Cardiac septum (tissue), 1 donor: ENCODE data around the gene TCP1. TPM values are rescaled to one million over a fixed set of nuclear protein-coding genes. Genes with fewer than 3 reads are reported as not detected.
A peak's percentile ranks its signal among the peaks of the same experiment; 100 is the strongest.
"Not testable (repeated sequence)": the region's sequence is repeated elsewhere in the genome, so short reads cannot be mapped to it uniquely, and the experiment has no call there.

Source experiments
- DNase-seq: peaks from one replicate; pipeline ENCODE4 v3.0.0-alpha.2; 2020; ENCODE audit warnings: low spot score
- intact Hi-C: fragments of 100-400 bp; cut with DNase I; formaldehyde crosslinking; loops from one replicate; pipeline ENCODE4 v1.14.0; 2022
- total RNA-seq: library from RNA; stranded (reverse); fragmentation: NEBNext Ultra II Directional; extraction: Animal tissue kit (Norgen Biotek cat#: 25700); gene quantifications from one replicate; pipeline ENCODE4 v1.2.1, GENCODE V29; 2021
- donor health status: DM: no; HTN: no; CAD: no.

TCP1 gene
- total RNA-seq, 1 donor from 2014 or later: 130 TPM

DNA sequence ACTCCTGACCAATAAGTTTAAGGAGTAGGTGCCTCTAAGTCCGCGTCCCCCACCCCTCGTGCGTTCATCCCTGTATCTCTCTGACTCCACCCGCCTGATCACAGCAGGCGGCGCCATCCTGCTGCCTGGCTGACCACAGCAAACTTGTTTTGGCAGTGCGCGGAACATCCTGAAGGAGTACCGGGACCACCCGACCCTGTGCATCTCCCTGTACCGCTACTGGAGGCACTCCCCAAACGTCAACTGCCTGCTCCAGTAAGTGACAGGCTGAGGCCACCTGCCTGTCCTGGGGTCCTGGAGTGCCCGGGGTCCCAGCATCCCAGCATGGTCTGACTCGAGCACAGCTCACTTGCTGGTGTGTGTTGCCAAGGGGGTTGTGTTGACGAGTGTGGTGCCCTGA lies 29.7 kb upstream of the TCP1 start:
- no peak for DNase-seq
- intact Hi-C loops: no loop called here

DNA sequence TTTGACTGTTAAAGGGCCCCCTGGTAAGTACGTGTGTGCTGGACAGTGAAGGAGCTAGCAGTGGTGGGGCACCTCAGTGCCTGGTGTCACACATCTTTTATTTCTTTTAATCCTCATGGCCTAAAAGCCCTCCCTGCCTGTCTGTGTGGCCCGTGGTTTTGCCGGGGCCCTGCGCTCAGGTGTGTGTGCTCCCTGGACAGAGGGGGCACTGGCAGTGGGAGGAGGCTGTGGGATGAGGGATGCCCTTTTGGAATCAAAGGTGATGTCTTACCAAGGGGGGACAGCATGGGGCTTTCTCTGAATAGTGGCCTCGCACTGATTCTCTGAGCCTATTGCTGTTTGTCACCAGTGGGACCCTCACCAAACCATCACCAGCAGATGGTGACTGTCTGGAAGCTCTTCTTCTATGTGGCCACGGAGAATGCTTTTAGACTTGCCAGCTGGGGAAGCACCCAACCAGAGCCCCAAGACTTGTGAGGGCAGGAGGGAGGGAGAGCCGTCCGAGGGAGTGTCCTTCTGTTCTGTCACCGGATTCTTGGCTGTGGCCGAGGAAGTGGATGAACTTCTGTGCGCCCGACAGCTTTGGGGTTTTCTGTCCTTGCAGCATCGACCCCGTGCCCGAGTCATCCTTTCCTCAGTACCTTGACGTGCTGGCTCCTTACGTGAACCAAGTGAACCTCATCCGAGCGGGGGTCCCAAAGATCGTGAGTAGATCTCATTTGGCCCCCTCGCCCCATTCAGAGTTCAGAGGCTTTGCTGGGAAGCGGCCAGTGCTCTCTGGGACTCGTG lies 28.7 kb upstream of the TCP1 start:
- no peak for DNase-seq
- intact Hi-C loops: no loop called here

DNA sequence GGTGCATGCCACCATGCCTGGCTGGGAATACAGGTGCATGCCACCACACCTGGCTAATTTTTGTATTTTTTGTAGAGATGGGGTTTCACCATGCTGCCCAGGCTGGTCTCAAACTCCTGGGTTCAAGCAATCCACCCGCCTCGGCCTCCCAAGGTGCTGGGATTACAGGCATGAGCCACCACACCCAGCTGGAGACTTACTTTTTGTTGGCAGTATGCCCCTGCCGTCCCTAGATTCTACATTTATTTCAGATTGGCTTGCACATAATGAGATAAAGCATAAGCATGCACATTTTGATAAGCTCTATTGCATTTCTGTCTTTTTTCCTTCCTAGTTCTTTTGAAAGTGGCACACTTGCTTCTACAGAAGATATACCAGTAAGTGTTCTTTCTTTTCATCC lies 27.4 kb upstream of the TCP1 start:
- intact Hi-C loops: not testable (repeated sequence)

DNA sequence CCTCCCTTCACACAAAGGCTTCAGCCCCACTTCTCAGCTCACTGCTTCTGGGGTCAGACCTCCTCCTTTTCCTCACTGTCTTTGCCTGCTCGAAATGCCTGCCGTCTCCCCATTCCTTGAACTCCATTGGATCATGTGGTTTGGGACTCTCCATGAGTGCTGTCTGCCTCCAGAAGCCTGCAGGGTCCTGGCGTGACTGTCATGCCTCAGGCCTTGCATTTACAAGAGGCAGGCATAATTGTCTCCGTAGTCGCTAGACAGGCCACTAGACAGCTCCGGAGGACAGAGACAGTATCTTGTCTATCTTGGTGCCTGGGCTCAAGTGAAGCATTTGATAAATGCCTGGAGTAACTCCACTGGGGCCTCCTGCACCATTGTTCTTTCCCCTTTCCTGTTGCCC lies 26.0 kb upstream of the TCP1 start:
- intact Hi-C loops: no loop called here
- no peak for DNase-seq

More for the DNA sequence above, 27.4 kb upstream of the TCP1 start:
- DNase-seq: not testable (repeated sequence)

DNA sequence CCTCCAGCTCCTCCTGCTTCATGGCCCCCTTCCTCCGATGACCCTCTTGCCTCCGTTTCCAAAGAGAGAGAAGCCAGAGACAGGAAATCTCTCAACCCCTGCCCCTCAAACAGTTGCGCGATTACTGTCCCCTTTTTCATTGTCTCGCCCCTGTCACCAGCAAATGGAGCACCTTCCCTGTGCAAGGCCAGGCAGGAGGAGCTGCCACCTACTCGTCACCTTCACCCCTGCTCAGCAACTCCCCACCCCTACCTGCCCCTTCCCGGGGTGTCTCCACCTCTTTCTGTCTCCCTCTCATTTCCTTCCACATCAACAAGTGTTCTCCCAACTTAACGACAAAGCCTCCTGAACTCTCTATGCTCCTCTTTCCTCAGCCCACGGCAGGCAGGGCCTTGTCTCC lies 24.4 kb upstream of the TCP1 start:
- intact Hi-C loops: no loop called here
- no peak for DNase-seq

DNA sequence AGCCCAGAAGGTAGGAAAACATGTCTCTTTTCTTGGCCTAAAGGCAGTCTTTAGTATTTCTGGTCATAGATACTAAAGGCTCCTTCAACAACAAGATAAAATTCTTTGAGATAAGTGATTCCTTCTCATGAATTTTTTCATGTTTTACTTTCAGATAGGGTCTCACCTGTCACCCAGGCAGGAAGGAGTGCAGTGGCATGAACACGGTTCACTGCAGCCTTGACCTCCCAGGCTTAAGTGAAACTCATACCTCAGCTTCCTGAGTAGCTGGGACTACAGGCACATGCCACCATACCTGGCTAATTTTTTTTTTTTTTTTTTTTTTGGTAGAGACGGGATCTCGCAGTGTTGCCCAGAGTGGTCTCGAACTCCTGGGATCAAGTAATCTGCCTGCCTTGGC lies 19.7 kb upstream of the TCP1 start:
- intact Hi-C loops: no loop called here
- no peak for DNase-seq

DNA sequence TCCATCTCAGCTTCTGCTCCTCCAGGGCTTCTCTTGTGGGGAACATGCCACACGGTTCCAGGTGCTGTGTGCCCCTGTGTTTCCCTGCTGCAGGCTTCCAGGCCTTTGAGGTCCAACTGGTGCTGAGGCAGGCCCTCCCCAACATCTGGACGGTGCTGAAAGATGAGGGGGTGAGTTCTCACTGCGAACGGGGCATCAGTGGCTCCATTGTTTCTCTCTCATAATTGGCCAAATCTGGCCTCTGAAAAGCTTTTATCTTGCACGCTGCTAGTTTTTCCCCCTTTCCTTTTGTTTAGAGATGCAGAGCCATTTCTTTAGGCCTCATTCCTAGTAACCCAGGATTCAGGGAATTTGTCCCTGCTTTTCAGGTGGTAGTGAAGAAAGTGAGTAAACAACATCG lies 19.2 kb upstream of the TCP1 start:
- no peak for DNase-seq
- intact Hi-C loops: no loop called here

DNA sequence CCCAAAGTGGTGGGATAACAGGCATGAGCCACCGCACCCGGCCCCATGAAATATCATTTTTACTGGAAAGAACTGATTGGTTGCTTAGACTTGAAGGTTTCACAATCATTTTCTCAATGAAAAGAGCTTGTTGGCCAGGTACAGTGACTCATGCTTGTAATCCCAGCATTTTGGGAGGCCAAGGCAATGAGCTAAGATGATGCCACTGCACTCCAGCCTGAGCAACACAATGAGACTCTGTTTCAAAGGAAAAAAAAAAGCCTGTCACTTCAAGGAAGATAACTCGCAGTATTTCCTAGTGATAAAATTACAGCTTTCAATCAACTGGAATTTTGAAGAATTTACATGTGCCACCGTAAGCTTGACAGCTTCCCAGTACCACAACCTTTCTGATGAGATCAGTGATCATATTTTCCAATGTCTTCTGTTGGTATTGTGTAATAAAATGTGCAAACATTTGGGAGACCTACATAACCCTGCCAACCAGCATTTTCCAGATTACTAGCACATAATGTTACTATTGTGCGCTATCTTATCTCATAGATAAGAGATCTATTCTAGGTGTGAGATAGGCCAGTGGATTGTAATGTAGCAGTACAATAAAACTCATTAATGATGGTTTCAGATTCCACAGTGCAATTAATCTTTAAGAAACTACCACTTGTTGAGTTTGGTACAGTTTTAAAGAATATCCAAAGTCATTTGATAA lies 17.9 kb upstream of the TCP1 start:
- no peak for DNase-seq
- intact Hi-C loops: no loop called here

DNA sequence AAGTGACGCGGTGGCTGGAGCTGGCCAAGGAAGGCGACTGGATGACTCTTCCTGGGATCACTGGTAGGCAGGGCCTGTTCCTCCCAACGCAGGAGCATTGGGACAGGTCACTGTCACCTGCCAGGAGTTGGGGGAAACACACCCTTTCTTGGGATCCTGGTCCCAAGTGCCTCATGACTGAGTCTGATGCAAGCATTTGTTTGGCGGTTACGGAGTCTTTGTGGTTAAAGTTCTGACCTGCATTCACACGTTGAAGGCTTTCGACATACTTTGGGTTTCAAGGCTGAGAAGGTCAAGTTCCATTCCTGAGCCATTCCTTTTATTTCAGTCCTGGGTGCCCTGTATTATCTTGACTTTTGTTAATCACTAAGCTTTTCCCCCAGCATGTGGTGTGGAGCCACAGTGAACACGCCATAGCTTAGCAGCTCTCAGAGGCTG lies 16.6 kb upstream of the TCP1 start:
- intact Hi-C loops: no loop called here
- DNase-seq: no peak

DNA sequence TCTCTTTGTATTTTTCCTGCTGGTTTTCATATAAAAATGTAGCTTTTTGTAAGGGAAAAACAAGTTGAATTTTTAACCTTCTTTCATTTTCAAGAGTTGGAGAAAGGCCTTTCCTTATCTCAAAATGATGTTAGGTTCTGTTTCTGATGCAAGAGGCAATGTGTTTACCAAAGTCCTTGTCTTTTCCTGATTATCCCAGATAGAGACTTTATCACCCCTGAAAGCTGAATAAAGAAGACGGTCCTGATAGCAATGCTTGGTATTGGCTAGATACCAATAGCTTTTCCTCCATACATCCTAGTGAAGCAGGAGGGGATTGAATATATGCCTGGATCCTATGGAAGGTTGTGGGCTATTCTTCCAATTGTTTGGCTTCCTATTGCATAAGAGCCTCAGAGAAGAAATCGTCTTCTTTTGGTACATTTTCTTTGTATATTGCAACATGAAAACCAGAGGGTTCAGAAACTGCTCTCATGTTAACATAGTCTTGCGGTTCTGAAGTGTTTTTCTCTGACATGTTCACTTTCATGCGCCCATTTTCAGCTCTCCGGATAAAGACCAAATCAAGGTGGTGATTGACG lies 16.1 kb upstream of the TCP1 start:
- no peak for DNase-seq
- intact Hi-C loops: no loop called here

DNA sequence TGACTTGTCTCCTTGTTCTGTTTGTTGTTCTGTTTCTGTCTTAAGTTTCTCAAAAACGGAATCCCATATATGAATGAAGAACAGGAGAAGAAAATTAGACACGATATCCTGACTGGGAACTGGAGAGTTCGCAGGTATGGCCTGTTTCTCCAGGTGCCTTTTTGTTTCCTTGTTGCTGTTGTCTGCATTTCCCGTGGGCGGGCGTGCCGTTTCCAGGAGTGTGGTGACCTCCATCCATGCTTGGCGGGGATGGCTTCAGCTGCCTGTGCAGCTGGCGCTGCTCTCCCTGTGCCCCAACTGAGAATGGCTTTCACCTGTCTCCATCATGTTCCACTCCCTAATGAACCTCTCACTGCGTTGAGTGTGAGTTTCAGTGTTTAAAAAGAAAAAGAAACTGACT lies 15.1 kb upstream of the TCP1 start:
- intact Hi-C loops: no loop called here

DNA sequence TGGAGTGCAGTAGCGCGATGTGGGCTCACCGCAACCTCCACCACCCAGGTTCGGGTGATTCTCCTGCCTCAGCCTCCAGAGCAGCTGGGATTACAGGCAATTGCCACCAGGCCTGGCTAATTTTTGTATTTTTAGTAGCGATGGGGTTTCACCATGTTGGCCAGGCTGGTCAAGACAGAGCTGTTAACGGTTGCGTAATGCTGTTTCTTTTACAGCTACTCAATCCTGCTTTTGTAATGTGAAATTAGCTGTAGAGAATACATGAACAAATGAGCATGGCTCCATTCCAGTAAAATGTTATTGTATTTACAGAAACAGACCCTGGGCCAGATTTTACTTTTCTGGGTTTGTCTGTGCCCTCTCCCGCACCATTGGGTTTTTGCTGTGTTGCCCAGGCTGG lies 12.5 kb upstream of the TCP1 start:
- no peak for DNase-seq
- intact Hi-C loops: no loop called here

More for the DNA sequence above, 15.1 kb upstream of the TCP1 start:
- DNase-seq: no peak

DNA sequence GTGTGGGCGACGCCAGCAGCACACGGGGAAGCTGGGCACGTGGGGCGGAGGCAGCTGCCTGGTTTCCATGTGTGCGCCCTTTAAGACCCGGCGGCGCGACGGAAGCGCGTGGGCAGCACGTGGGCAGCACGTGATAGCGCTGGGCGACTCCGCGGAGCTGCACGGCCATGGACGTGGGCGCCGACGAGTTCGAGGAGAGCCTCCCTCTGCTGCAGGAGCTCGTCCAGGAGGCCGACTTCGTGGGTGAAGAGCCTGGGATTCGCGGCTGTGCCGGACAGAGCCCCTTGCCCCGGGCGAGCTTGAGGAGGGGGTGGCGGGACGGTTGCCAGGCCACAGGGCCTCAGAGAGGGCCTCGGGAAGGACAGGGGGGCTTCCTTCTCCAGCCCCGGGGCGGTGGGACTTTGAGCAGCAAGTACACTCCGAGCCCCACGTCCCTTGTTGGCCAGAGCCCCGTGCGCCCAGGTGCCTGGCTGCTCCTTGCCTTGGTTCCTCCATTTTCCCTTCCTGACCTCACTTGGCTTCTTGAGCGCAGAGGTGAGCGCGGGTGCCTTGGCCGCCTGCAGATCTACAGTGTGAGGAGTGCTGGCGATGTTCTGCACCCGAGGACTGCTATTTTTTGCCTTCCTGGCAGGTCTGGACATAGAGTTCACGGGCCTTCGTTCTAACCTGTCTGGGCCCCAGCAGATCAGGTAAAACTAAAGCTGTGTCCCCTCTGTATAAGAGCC lies 10.9 kb upstream of the TCP1 start, which contains the start of gene PNLDC1:
Gene PNLDC1, plus strand, starts transcription at position 136 of the 725 bp plus-strand sequence. Its CDS starts 32 bp downstream, at position 168.
- intact Hi-C loops: no loop called here
- no peak for DNase-seq

DNA sequence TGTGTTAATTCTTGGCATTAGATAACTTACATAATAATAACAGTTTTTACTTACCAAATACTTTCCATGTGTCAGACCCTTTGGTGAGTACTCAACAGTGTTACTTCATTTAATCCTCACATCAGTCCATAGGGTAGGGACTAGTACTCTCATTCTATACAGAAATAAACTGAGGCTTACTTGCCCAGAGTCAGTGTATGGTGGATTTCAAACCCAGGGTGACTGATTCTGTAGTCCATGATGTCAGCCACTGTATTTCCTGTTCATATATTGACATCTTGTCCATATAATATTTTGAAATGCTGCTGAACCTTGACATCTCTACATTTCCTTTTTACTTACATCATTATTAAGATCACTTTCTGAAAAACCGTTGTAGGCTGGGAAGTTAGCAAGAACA lies 8.2 kb upstream of the TCP1 start:
- intact Hi-C loops: no loop called here
- no peak for DNase-seq

DNA sequence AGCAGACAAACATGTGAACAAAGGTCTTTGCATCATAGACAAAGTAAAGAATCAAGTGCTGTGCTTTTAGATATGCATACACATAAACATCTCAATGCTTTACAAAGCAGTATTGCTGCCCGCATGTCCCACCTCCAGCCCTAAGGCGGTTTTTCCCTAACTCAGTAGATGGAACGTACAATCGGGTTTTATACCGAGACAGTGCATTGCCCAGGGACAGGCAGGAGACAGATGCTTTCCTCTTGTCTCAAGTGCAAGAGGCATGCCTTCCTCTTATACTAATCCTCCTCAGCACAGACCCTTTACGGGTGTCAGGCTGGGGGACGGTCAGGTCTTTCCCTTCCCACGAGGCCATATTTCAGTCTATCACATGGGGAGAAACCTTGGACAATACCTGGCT lies 5.6 kb upstream of the TCP1 start:
- intact Hi-C loops, DNase-seq: not testable (repeated sequence)

DNA sequence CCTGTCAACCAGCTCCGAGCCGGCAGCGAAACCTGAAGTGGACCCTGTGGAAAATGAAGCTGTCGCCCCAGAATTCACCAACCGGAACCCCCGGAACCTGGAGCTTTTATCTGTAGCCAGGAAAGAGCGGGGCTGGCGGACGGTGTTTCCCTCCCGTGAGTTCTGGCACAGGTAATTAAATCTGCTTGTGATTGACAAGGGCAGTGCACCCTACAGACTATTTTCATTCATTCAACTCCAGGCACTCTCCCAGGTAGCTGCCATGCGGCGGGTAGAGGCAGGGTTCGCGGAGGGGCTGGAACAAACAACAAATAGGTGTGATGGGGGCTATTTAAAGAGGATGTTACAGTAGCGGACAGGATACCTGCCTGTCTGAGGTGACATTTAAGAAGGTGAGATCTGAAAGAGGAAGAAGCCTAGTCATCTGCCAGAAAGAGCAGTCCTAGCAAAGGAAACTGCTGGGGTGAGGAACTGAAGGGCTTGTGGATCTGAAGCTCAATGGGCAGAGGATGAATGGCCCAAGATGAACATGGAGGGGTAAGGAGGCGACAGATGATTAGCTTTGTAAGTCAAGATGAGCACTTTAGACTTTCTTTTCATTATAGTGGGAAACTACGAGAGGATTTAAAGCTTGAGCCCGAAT lies 1.7 kb upstream of the TCP1 start:
- intact Hi-C loops: no loop called here

DNA sequence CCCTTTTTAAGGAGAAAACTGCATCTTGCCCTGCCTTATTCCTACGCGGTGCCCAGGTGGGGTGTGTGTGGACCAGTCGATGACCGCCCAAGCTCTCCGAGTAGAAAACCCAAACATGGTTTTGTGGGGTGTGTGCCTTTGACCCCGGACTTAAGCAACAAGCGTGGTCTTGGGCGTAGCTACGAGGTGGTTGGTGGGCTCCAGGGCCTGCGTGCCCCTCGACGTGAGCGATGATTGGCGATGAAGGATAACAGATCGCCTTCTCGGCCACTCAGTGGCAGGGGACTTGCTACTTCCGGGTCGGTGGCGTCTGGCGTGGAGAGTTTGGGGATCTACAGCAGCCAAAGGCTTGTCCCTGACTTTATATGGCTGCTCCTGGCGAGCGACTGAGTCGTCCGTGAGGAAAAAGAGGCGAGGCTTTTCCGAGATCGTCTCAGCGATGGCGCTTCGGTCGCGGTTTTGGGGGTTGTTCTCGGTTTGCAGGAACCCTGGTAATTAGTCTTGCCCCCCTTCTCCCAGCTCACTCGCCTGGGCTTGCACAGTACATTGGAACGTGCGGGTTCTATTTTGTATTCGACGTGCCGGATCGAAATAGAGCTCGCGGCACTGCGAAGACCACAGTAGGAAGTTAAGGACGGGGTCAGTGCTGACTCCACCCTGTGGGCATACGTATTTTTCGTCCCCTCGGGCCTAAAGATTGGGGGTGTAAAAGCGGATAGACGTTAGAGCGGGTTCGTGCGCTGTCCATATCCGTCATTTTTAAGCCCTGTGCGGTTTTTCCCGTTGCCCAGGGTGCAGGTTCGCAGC lies 950 bp upstream of the TCP1 start, which contains the start of gene MRPL18:
Gene MRPL18, plus strand, starts transcription at position 319 of the 807 bp plus-strand sequence. Its CDS starts 121 bp downstream, at position 440.
- intact Hi-C loops: no loop called here
- peak; percentile 96 for DNase-seq

More for the DNA sequence above, 1.7 kb upstream of the TCP1 start:
- DNase-seq: no peak

DNA sequence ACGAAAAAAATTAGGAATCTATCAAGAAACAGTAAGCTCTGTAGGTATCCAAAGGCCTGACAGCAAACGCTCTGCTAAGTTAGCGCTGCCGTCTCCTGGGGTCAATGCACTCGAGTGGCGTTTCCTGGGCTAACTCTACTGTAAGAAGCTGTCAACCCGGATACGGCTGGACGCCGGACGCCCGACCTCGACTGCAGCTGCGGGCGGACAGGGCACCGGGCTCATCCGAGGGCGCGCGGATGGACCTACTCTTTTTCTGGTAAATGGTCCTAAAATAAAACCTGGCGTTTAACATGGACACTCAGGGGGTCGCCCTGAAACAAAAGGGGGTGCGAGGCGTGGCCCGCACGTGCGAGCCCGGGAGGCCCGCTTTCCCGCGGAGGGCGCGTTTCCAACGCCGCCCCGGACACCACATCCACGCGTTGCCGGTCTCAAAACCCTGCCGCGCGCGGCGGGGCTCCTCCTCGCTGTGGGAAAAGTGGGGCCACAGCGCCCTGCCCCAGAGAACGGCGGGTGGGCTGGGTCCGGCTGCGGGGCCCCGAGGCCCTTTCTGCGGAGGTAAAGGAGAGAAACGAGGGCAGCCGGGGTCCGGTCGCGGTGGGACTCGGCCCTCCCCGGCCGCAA lies 537 bp downstream of the TCP1 start:
- DNase-seq: peak; percentile 79
- intact Hi-C loops: loop anchor here (1.0 to 2.0 kb wide), 3 partner anchors 26 to 96 kb away; partner anchors contain the start of genes ACAT2, SOD2 and WTAP
